ENCODE results near the gene FNDC3A. TPM values are rescaled to one million over a fixed set of nuclear protein-coding genes. Genes with fewer than 3 reads are reported as not detected.

FNDC3A gene
- total and polyA plus RNA-seq, 11 donors = 10.1 to 38.3 (median 21.9) TPM

DNA sequence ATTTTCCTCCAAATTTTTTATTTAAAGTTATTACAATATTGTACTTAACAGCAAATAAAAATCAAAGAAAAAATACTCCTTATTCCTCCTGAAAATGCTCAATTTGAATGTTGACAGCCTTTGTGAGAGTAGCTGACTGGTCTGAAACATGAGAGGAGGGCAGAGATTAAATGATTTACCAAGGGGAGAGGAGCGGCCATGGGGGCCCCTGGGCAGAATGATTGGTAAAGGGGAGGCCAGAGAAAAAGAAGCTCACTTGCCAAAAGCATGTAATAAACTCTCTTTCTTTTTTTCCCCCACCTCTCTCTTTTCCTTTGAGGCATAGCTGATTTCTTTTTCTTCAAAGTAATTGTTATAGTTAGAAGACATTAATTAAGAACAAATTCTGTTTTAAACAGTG lies 30.1 kb upstream of the FNDC3A start:
- no peaks in the 10 kb centered on the region for H3K27me3 ChIP-seq
- H3K4me1 ChIP-seq = no peaks in the 10 kb centered on the region
- DNase-seq (no peak), ATAC-seq (no peak)
- H3K36me3 ChIP-seq = no peaks in the 10 kb centered on the region
- intact Hi-C loops (cut with DNase I) = no loop called here
- no peak overlapping the region for H3K27ac ChIP-seq
- TF ChIP-seq, protein P1, sequence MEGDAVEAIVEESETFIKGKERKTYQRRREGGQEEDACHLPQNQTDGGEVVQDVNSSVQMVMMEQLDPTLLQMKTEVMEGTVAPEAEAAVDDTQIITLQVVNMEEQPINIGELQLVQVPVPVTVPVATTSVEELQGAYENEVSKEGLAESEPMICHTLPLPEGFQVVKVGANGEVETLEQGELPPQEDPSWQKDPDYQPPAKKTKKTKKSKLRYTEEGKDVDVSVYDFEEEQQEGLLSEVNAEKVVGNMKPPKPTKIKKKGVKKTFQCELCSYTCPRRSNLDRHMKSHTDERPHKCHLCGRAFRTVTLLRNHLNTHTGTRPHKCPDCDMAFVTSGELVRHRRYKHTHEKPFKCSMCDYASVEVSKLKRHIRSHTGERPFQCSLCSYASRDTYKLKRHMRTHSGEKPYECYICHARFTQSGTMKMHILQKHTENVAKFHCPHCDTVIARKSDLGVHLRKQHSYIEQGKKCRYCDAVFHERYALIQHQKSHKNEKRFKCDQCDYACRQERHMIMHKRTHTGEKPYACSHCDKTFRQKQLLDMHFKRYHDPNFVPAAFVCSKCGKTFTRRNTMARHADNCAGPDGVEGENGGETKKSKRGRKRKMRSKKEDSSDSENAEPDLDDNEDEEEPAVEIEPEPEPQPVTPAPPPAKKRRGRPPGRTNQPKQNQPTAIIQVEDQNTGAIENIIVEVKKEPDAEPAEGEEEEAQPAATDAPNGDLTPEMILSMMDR (IDR thresholded peaks at IDR 0.05) = no peak
- TF ChIP-seq POLR2A (IDR thresholded peaks at IDR 0.05) = no peak
- no peaks in the 10 kb centered on the region for H3K9me3 ChIP-seq
- WGBS, 4 donors = 69 to 86% (median 78%) methylated on average over 1 of the region's 1 CpG
- no peak overlapping the region for H3K4me3 ChIP-seq

GRCh38 chr13:48946163-48946562 lies 29.5 kb upstream of the FNDC3A start:
- Histone ChIP-seq H3K27ac (no peak overlapping the region), H3K9me3 (no peaks in the 10 kb centered on the region), H3K27me3 (no peaks in the 10 kb centered on the region), H3K4me1 (no peaks in the 10 kb centered on the region), H3K36me3 (no peaks in the 10 kb centered on the region), H3K4me3 (no peak overlapping the region)
- intact Hi-C loops (cut with DNase I) = no loop called here
- ATAC-seq = no peak
- DNase-seq = no peak
- 80 to 97% (median 91%) methylated on average over 2 of the region's 2 CpGs for whole genome bisulfite sequencing, 4 donors
- TF ChIP-seq POLR2A (IDR thresholded peaks at IDR 0.05) = no peak
- TF ChIP-seq, protein P1 (IDR thresholded peaks at IDR 0.05) = no peak

DNA sequence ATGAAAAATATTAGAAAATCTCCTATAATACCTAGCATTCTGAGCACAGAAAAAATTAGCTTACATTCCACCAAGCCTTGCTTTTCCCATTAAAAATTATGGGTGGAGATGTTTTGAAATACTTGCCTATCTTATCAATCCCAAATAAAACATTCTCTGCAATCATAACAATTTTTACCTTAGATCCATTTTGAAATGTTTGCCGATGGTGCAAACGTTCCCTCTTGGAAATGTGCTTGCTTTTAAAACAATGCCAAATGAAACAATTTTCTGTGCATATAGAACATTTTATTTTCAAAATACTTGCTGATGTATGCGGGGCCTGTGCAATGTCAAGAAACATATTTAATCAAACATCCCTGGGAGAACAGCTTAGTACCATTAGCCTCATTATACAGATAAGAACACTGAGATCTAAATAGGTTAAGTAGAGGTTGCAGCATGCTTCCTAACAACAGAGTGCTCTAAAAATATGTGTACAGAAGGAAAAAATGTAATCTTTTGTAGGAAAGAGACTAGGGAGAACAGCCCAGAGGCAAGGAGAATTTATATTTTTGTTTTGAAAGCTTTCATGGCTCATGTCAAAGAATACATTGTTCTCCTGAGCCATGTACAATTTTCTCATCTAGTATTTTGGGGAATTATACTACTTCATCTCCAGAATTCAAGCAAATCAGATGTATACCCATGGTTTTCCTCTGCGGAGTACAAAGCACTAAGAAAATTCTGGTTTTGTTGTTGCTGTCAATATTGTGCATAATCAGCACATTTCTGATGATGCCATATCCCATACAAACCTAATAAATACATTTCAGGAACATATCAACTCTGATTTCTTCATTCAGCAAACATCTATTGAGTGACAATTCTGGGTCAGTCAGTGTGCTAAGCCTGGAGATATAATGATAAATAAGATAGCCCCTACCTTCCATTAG lies 25.9 kb upstream of the FNDC3A start:
- no peak for TF ChIP-seq POLR2A (IDR thresholded peaks at IDR 0.05)
- TF ChIP-seq, protein P1 (IDR thresholded peaks at IDR 0.05) = no peak
- Histone ChIP-seq H3K9me3 (no peaks in the 10 kb centered on the region), H3K4me1 (no peaks in the 10 kb centered on the region), H3K27me3 (no peaks in the 10 kb centered on the region), H3K27ac (no peak overlapping the region), H3K36me3 (no peaks in the 10 kb centered on the region), H3K4me3 (no peak overlapping the region)
- ATAC-seq (no peak), DNase-seq (no peak)
- WGBS, 4 donors = 54 to 60% (median 55%) methylated on average over 4 of the region's 4 CpGs
- intact Hi-C loops (cut with DNase I) = no loop called here

DNA sequence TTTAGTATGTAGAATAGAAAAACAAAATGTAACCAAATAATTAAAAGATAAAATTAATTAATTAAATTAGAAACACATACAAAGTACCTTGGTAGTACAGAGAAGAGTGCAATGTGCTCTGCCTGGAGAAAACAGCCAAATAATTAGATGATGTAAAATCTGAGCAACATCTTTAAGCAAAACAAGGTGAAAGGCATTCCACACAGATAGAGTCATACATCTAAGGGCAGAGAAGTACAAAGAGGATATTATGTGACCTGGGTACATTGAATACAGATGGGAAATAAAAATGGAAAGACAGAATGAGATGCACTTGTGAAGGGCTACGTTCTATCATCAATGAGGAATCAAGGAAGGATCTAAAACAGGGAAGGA lies 25.2 kb upstream of the FNDC3A start:
- H3K27me3 ChIP-seq = no peaks in the 10 kb centered on the region
- no peaks in the 10 kb centered on the region for H3K4me1 ChIP-seq
- no peak for TF ChIP-seq POLR2A (IDR thresholded peaks at IDR 0.05)
- TF ChIP-seq, protein P1 (IDR thresholded peaks at IDR 0.05) = no peak
- 56 to 82% (median 74%) methylated on average over 1 of the region's 1 CpG for WGBS, 4 donors
- no peak overlapping the region for H3K27ac ChIP-seq
- no peak overlapping the region for H3K4me3 ChIP-seq
- intact Hi-C loops (cut with DNase I) = no loop called here
- no peak for DNase-seq
- no peaks in the 10 kb centered on the region for H3K9me3 ChIP-seq
- ATAC-seq = no peak
- no peaks in the 10 kb centered on the region for H3K36me3 ChIP-seq

Data from heart left ventricle (tissue), 16 donors.